Measurements from ENCODE around the gene PLPPR3. TPM values are rescaled to one million over a fixed set of nuclear protein-coding genes. Genes with fewer than 3 reads are reported as not detected.
A peak's percentile ranks its signal among the peaks of the same experiment; 100 is the strongest.

The PLPPR3 gene
- total RNA-seq, 2 experiments from 2014 or later = not detected

DNA sequence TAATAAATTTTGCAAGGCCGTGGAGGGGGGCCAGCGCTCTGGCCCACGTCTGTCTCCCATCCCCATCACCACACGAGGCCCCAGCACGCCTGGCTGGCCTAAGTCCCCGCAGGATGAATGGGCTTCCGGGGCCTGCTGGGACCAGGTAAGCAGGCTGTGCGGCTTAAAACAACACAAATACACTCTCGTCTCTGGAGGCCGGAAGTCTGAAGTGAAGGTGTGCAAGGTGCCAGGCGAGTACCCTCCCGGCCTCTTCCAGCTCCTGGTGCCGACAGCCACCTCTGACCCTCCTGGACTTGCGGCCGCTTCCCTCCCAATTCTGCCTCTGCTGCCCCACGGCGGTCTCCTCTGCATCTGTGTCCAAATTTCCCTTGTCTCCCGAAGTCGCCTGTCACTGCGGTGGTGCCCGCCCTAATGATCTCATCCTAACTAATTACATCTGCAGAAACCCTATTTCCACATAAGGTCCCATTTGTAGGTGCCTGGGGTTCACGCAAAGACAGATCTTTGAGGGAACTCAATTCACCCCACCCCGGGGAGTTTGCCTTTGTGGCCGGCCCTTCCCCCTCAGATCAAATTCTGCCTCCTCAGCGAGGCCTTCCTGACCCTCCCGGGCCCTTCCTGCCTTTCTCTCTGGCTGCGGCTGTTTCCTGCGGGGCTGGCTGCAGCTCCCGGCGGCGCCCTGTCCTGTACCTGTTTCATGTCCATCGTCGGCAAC, 32.6 kb downstream of the PLPPR3 start:
- Mint-ChIP-seq H3K9me3 (no peaks in the 10 kb centered on the region), H3K27ac (peak overlapping the region; percentile 40)

DNA sequence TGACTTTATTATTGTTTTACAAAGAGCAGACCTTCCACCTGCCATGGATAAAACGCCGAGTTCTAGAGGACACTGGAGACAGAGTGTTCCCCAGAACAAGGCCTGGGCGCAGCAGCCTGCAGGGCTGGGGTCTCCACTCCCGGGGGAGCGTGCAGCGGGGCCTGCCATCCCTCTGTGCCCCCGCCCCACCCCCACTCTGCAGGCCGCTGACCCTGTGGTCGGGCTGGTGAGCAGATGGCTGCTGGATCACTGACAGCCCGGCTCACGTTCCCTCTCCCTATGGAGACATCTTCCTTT, 33.1 kb downstream of the PLPPR3 start:
- Mint-ChIP-seq H3K9me3 (no peaks in the 10 kb centered on the region), H3K27me3 (peaks cover 12% of the 10 kb centered on the region), H3K27ac (no peak overlapping the region), H3K36me3 (no peaks in the 10 kb centered on the region), H3K4me3 (no peak overlapping the region), H3K4me1 (peaks cover 5% of the 10 kb centered on the region)
- DNase-seq = no peak

More for the DNA sequence above, 32.6 kb downstream of the PLPPR3 start:
- H3K27me3 Mint-ChIP-seq = peaks cover 12% of the 10 kb centered on the region
- H3K4me1 Mint-ChIP-seq = peaks cover 5% of the 10 kb centered on the region
- no peak for DNase-seq
- no peak overlapping the region for H3K4me3 Mint-ChIP-seq
- no peaks in the 10 kb centered on the region for H3K36me3 Mint-ChIP-seq

DNA sequence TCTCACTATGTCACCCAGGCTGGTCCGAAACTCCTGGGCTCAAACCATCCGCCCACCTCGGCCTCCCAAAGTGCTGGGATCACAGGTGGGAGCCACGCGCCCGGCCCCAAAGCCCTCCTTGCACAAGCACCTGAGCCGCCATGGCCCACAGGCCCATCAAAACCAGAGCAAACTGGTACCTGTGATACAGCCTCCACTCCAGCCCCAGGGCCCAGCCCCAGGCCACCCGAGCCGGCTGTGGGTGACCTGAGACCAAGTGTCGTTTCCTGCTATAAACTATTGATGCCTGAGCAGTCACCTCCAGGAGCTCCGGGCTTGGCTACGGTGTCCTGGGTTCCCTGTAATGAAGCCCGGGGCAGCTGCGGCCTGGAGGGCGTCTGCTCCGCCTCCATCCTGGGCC, 34.2 kb downstream of the PLPPR3 start:
- DNase-seq = no peak
- Mint-ChIP-seq H3K27ac (no peak overlapping the region), H3K4me3 (peak overlapping the region; percentile 29), H3K36me3 (no peaks in the 10 kb centered on the region), H3K9me3 (no peaks in the 10 kb centered on the region), H3K27me3 (peaks cover 12% of the 10 kb centered on the region), H3K4me1 (peaks cover 5% of the 10 kb centered on the region)

DNA sequence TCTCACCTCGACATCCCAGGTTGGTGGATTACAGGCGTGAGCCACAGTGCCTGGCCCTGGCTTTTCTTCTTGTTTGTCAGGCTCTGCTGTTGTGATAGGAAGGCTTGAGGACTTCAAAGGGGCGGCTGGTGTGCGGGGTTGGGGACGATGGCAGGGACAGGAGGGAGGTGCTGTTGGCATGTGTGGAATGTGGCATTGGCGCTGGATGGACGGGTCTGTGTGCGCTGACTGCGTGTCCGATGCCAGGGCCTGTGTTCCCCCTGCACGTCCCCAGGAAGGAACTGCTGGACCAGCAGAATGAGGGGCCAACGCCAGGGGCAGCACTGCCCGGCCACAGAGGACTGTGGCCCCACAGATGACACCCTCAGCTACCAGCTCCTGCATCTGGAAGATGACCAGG, 37.2 kb downstream of the PLPPR3 start:
- Mint-ChIP-seq H3K4me1 (peaks cover 5% of the 10 kb centered on the region), H3K27ac (no peak overlapping the region), H3K4me3 (no peak overlapping the region), H3K27me3 (peaks cover 4% of the 10 kb centered on the region), H3K36me3 (no peaks in the 10 kb centered on the region), H3K9me3 (no peaks in the 10 kb centered on the region)
- no peak for DNase-seq

DNA sequence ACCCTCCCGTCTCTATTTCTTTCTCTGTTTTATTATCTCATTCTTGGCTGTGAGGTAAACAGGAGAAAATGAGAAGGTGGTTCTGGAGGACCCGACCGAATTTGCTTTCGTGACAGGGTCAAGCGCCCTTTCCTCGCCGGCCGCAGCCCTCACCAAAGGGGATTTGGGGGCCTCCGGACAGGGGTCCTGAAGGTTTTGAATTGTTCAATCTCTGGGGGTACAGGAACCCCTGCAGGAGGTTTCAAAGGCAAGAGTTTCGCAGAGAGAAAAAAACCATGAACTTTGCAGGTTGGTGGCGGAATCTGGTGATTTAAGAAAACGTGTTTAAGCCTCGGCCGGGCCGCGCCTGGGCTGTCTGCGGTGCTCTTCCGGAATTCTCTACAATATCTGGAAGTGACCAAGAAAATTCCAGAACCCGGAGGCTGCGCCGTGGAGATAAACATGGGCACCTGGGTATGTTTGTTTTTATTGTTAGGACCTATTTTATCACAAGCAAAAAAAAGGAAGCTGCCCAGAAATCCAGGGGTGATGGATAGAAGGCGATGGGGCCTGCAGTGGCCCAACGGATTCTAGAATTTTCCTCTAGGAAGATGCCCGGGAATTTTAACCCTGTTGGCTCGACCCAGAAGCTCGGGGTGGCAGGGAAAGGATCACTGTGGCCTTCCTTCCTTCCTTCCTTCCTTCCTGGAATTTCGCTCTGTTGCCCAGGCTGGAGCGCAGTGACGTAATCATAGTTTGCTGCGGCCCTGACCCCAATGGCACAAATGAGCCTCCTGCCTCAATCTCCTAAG, 38.7 kb downstream of the PLPPR3 start:
- Mint-ChIP-seq H3K27ac (no peak overlapping the region), H3K4me3 (no peak overlapping the region), H3K27me3 (no peaks in the 10 kb centered on the region), H3K9me3 (no peaks in the 10 kb centered on the region), H3K36me3 (no peaks in the 10 kb centered on the region), H3K4me1 (no peaks in the 10 kb centered on the region)
- DNase-seq = no peak

DNA sequence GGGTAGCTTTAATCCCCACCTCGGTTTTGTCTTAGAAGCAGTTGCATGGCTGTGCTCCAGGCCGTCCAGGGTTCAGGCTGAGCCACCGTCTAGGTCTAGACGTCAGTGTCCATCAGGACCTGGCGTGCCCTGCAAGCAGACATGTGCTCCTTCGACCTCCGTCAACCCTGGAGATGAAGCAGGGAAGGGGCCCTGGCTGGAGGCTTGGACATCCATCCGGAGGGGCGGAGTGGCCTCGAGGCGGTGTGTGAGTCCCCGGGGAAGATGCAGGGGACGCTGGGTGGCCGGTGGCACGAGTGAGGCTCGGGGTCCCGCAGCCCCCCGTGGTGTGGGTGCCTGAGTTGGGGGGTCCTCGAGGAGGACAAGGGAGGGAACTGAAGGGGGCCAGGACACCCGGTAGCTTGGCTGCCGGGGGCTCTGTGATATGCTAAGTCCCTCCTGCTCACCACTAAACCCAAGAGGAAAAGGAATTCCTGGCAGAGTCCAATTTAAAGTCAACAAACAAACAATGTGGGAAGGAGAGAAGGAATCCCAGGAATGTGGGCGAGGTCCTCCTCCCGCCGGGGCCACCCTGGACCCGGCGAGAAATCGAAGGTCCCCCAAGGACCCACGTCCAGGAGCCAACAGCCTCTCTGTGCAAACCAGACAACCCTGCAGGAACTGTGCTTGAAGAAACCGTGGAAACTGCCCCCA, 39.4 kb downstream of the PLPPR3 start:
- H3K4me3 Mint-ChIP-seq = no peak overlapping the region
- H3K36me3 Mint-ChIP-seq = no peaks in the 10 kb centered on the region
- H3K27ac Mint-ChIP-seq = no peak overlapping the region
- H3K27me3 Mint-ChIP-seq = no peaks in the 10 kb centered on the region
- H3K9me3 Mint-ChIP-seq = no peaks in the 10 kb centered on the region
- no peaks in the 10 kb centered on the region for H3K4me1 Mint-ChIP-seq
- DNase-seq = no peak

DNA sequence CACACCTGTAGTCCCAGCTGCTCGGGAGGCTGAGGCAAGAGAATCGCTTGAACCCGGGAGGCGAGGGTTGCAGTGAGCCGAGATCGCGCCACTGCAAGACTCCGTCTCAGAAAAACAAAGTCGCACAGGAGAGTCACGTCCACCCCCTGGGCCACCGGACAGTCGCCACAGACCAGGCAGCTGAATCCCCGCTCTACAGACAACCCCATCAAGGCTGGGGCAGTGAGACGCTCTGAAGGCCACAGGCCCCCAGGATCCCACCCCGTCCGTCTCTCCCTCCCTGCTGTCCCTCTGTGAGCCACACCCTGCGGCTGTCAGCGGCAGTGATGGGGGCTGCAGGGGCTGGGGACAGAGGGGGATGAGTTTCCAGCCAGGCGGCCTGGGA, 40.0 kb downstream of the PLPPR3 start:
- Mint-ChIP-seq H3K27me3 (no peaks in the 10 kb centered on the region), H3K27ac (no peak overlapping the region), H3K4me1 (no peaks in the 10 kb centered on the region), H3K36me3 (no peaks in the 10 kb centered on the region), H3K4me3 (no peak overlapping the region), H3K9me3 (no peaks in the 10 kb centered on the region)
- no peak for DNase-seq

DNA sequence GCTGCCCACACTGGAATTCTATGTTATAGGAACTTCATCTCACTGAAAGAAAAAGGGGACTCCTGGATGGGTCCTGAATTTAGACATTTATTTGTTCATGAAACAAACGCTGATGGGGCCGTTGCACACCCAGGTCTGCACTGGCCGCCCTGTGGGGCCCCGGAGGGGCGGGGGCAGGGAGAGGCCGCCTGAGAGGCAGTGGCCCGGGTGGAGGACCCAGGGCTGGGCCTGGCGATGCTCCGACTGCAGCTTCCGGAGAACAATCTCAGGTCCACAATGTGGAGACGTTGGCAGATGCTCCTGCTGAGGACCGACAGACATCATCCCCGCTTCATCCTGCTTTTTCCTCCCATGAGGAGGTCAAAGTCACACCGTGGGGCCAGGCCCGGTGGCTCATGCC, 40.8 kb downstream of the PLPPR3 start:
- H3K27ac Mint-ChIP-seq = no peak overlapping the region
- no peak for DNase-seq
- H3K27me3 Mint-ChIP-seq = no peaks in the 10 kb centered on the region
- no peaks in the 10 kb centered on the region for H3K4me1 Mint-ChIP-seq
- H3K4me3 Mint-ChIP-seq = no peak overlapping the region
- H3K36me3 Mint-ChIP-seq = no peaks in the 10 kb centered on the region
- no peaks in the 10 kb centered on the region for H3K9me3 Mint-ChIP-seq

DNA sequence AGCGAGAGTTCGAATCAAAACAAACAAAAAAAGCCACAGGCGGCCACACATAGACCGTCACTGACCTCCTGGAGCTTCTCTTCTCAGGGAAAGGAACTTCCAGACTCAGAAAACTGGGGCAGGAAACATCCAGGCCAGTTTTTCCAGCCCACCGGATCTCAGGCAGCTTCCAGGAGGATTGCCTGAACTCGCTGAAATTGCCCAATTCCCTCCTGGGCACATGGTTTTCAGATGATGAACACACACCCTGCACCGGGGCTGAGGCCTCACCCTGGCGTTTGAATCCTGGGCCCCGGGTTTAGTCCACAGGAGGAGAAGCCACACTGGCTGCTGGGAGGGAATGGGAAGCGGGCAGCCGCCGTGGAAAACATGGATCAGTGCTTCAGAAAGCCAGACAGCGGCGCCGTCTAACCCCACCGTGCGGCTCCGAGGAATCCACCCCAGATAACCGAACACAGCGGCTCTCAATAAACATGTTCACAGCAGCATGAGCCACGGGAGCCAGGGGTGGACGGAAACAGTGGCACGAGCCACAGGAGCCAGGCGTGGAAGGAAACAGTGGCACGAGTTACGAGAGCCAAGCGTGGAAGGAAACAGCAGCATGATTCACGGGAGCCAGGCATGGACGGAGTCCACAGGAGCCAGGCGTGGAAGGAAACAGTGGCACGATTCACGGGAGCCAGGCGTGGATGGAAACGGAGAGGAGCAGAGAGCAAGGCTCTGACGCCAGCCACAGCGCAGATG, 42.7 kb downstream of the PLPPR3 start:
- Mint-ChIP-seq H3K27me3 (no peaks in the 10 kb centered on the region), H3K27ac (no peak overlapping the region), H3K36me3 (no peaks in the 10 kb centered on the region), H3K4me1 (no peaks in the 10 kb centered on the region), H3K4me3 (no peak overlapping the region), H3K9me3 (no peaks in the 10 kb centered on the region)
- no peak for DNase-seq

DNA sequence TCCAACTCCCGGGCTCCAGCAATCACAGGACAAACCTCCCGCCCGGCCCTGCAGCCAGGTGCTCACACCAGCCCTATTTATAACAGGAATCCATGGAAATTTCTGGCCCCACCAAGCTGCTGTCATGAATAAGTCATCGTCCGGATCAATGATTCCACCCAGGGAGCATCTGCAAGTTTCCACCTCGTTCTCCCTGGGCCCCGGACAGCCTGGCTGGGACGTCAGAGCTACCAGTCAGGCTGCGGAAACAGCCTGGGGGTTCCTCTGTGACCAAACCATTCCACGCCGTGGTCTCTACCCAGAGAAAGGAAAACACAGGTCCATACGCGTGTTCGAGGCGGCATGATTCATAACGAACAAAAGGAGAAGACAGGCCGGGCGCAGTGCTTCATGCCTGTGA, 45.2 kb downstream of the PLPPR3 start:
- DNase-seq = no peak
- Mint-ChIP-seq H3K4me1 (no peaks in the 10 kb centered on the region), H3K36me3 (no peaks in the 10 kb centered on the region), H3K4me3 (no peak overlapping the region), H3K27me3 (peaks cover 4% of the 10 kb centered on the region), H3K9me3 (no peaks in the 10 kb centered on the region), H3K27ac (no peak overlapping the region)

DNA sequence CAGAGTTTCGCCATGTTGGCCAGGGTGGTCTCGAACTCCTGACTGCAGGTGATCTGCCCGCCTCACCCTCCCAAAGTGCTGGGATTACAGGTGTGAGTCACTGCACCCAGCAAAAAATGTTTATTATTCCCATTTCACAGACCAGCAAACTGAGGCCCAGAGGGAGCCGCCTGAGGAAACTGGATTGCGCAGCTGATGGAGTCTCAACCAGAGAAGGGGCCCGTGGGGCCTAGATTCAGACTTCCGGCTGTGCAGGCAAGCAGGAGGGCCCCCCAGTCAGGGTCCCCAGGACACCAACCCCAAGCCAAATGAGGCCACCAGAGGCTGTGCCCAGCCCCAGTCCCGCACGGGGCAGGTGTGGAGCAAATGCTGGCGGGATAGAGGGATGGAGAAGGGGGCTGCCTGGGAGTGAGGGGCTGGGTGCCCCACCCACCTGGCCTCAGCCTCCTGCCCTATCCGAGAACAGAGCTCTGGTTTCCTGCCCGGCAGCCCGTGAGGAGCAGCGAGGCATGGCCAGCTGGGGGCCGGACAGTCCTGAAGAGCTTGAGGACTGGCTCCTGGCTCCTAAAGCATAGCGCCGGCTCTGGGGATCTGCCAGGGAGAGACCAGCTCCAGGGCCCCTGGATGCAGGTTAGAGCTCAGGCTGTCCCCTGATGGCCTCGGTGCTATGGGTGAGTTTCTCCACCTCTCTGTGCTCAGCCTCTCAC, 48.9 kb downstream of the PLPPR3 start:
- Mint-ChIP-seq H3K4me1 (peaks cover 3% of the 10 kb centered on the region), H3K27me3 (peaks cover 13% of the 10 kb centered on the region), H3K27ac (no peak overlapping the region), H3K36me3 (no peaks in the 10 kb centered on the region), H3K4me3 (no peak overlapping the region), H3K9me3 (no peaks in the 10 kb centered on the region)
- no peak for DNase-seq

DNA sequence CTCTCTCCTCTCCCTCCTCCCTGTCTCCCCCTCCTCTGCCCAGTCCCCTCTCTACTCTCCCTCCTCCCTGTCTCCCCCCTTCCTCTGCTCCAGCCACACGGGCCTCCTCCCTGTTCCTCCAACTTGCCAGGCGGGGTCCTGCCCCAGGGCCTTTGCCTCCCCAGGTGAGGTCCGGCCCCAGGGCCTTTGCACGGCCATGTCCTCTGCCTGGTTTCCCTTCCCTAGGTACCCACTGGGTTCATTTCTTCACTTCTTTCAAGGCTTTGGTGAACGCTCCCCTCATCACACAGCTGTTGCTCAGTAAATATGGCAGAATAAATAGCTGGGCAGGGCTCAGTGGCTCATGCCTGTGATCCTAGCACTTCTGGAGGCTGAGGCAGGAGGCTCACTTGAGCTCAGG, 49.7 kb downstream of the PLPPR3 start:
- H3K9me3 Mint-ChIP-seq = no peaks in the 10 kb centered on the region
- no peaks in the 10 kb centered on the region for H3K36me3 Mint-ChIP-seq
- peaks cover 13% of the 10 kb centered on the region for H3K27me3 Mint-ChIP-seq
- H3K4me1 Mint-ChIP-seq = peaks cover 3% of the 10 kb centered on the region
- DNase-seq = no peak
- no peak overlapping the region for H3K27ac Mint-ChIP-seq
- H3K4me3 Mint-ChIP-seq = no peak overlapping the region

DNA sequence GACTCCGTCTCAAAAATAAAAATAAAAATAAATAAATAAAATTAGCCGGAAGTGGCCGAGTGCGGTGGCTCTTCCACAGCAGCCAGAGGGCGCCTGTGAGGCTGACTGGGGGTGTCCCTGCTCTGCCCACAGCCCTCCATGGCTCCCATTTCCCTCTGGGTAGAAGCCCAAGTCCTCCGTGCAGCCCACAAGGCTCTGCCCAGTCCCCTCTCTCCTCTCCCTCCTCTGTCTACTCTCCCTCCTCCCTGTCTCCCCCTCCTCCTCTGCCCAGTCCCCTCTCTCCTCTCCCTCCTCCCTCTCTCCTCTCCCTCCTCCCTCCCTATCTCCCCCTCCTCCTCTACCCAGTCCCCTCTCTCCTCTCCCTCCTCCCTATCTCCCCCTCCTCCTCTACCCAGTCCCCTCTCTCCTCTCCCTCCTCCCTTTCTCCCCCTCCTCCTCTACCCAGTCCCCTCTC, 50.4 kb downstream of the PLPPR3 start:
- H3K4me3 Mint-ChIP-seq = no peak overlapping the region

DNA sequence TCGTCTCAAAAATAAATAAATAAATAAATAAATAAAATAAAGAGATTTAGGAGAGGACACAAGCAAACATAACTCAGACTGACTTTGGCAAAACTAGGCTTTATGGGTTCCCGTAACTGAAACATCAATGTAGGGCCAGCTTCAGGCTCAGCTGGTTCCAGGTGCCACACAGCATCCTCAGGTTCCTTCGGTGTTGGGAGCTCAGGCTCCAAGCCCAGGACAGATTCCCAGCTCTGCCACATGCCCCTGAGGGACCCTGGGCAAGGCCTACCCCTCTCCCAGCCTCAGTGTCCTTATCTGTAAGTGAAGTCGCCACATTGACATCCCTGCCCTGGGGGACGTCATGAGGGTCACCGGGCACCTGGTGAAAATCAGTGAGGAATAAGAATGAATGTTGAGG, 52.1 kb downstream of the PLPPR3 start:
- no peaks in the 10 kb centered on the region for H3K9me3 Mint-ChIP-seq
- H3K4me3 Mint-ChIP-seq = no peak overlapping the region
- DNase-seq = no peak
- peaks cover 13% of the 10 kb centered on the region for H3K27me3 Mint-ChIP-seq
- H3K4me1 Mint-ChIP-seq = peaks cover 3% of the 10 kb centered on the region
- H3K27ac Mint-ChIP-seq = no peak overlapping the region
- H3K36me3 Mint-ChIP-seq = no peaks in the 10 kb centered on the region

More for the DNA sequence above, 50.4 kb downstream of the PLPPR3 start:
- peak; percentile 51 for DNase-seq
- Mint-ChIP-seq H3K9me3 (no peaks in the 10 kb centered on the region), H3K36me3 (no peaks in the 10 kb centered on the region), H3K27me3 (peaks cover 13% of the 10 kb centered on the region), H3K4me1 (peaks cover 3% of the 10 kb centered on the region), H3K27ac (no peak overlapping the region)

All from activated naive CD8-positive, alpha-beta T cell treated with anti-CD3 and anti-CD28 coated beads for 36 hours (primary cell).